Adrenal gland (tissue), 12 donors: ENCODE measurements around the gene POLR3E. TPM values are rescaled to one million over a fixed set of nuclear protein-coding genes. Genes with fewer than 3 reads are reported as not detected.

Source experiments
- DNase-seq, 7 donors: peaks; one replicate each; pipeline ENCODE4 v3.0.0-alpha.2; 2019 to 2020
- H3K27ac ChIP-seq, 5 donors: fragments of 200-600 bp; sonication (generic) in 4 of 5; 1 replicate in 3 of 5; 2 replicates in 2 of 5; pipeline versions ENCODE4 v1.5.1 to v1.8.0; 2016 to 2020; ENCODE audit warnings: mild to moderate bottlenecking in 1 of 5
- H3K27me3 ChIP-seq: fragments of 200-600 bp; 2 replicates; pipeline ENCODE4 v1.8.0; 2021
- H3K36me3 ChIP-seq, 2 donors: fragments of 200-600 bp; replicated peaks in 1 of 2; 1 replicate in 1 of 2; 2 replicates in 1 of 2; pipeline versions ENCODE4 v1.5.1 to v1.8.0; 2018 to 2022
- H3K4me1 ChIP-seq, 2 donors: fragments of 200-600 bp; replicated peaks in 1 of 2; 1 replicate in 1 of 2; 2 replicates in 1 of 2; pipeline versions ENCODE4 v1.5.1 to v1.8.0; 2018 to 2021
- H3K4me3 ChIP-seq, 4 donors: fragments of 200-600 bp; sonication (generic) in 3 of 4; one replicate each; pipeline ENCODE4 v1.5.1; 2016 to 2018
- H3K9me3 ChIP-seq, 3 donors: fragments of 200-600 bp; sonication (generic) in 1 of 3; replicated peaks in 1 of 3; 1 replicate in 2 of 3; 2 replicates in 1 of 3; pipeline versions ENCODE4 v1.5.1 to v1.8.0; 2016 to 2021
- POLR2A ChIP-seq, 2 donors: fragments of 450-650 bp; IDR thresholded peaks; one replicate each; pipeline ENCODE4 v1.6.1; 2017; ENCODE audit warnings: antibody characterized with exemption in 2 of 2, mild to moderate bottlenecking in 2 of 2, moderate library complexity in 1 of 2
- WGBS, 4 donors: extraction: QIAGEN DNeasy Blood & Tissue Kit in 2 of 4; methylation state at CpG; one replicate each; pipeline versions ENCODE4 v1.1.5 to v1.1.7; 2013 to 2017; 5-methylcytosine and 5-hydroxymethylcytosine counted together
- intact Hi-C, 2 donors: fragments of 100-400 bp; cut with DNase I; formaldehyde crosslinking; loops; one replicate each; pipeline versions ENCODE4 v1.14.1 to v1.15.0; 2022 to 2023
- polyA plus RNA-seq, 3 donors: library from polyadenylated mRNA; stranded (reverse); fragments of 200-250 nt in 2 of 3; fragments of 350-450 nt in 1 of 3; fragmentation: Illumina TruSeq in 1 of 3; extraction: RNeasy Lipid Tissue Mini Kit (QIAGEN cat#74804) in 1 of 3; gene quantifications; one replicate each; pipeline ENCODE4 v1.2.3, GENCODE V29; 2013 to 2014
- total RNA-seq, 9 donors: library from RNA; depleted of rRNA in 4 of 9; stranded (reverse); fragments of >200 nt in 4 of 9; fragments of 120-200 nt in 1 of 9; fragmentation: NEBNext Ultra II Directional in 1 of 9; extraction: Animal tissue kit (Norgen Biotek cat#: 25700) in 1 of 9; gene quantifications; one replicate each; pipeline versions ENCODE4 v1.1.0 to v1.2.4, GENCODE V29; 2013 to 2023
- TF ChIP-seq, protein P1 (sequence below), 6 experiments: fragments of 450-650 bp in 4 of 6; fragments of 200-600 bp in 2 of 6; sonication (generic) in 1 of 6; IDR thresholded peaks; 1 replicate in 5 of 6; 2 replicates in 1 of 6; pipeline versions ENCODE4 v1.5.1 to v1.8.0; 2016 to 2021; ENCODE audit warnings: antibody characterized with exemption in 6 of 6, mild to moderate bottlenecking in 2 of 6, moderate library complexity in 1 of 6
- donor health status: healthy with polysubstance abuse.
- donor health status: Bipolar disorder and iron deficiency.
- donor health status: DM: yes; HTN: yes; CAD: no.
- donor health status: DM: no; HTN: no; CAD: no.
- donor health status: DM: no; HTN: no; CAD: no.
- donor health status: DM: yes; HTN: yes; CAD: no.

The POLR3E gene
- total and polyA plus RNA-seq, 12 donors = 43.8 to 99.4 (median 51.5) TPM

GRCh38 chr16:22291020-22291419 lies 6.2 kb upstream of the POLR3E start:
- 94 to 97% (median 96%) methylated on average over 5 of the region's 5 CpGs for WGBS, 4 donors
- Histone ChIP-seq H3K4me1 (peaks cover 14 to 17% of the 10 kb centered on the region in 2 donors), H3K27me3 (no peaks in the 10 kb centered on the region), H3K36me3 (peaks cover 0 to 2% of the 10 kb centered on the region in 2 donors), H3K9me3 (no peaks in the 10 kb centered on the region), H3K27ac (no peak overlapping the region), H3K4me3 (no peak overlapping the region)
- no peak for DNase-seq
- intact Hi-C loops = loop anchor here in 1 of 2 donors (10.0 kb wide), 1 partner anchor 286 kb away; the partner anchor contains the start of genes MOSMO and PDZD9
- TF ChIP-seq POLR2A (IDR thresholded peaks at IDR 0.05) = no peak
- TF ChIP-seq, protein P1, sequence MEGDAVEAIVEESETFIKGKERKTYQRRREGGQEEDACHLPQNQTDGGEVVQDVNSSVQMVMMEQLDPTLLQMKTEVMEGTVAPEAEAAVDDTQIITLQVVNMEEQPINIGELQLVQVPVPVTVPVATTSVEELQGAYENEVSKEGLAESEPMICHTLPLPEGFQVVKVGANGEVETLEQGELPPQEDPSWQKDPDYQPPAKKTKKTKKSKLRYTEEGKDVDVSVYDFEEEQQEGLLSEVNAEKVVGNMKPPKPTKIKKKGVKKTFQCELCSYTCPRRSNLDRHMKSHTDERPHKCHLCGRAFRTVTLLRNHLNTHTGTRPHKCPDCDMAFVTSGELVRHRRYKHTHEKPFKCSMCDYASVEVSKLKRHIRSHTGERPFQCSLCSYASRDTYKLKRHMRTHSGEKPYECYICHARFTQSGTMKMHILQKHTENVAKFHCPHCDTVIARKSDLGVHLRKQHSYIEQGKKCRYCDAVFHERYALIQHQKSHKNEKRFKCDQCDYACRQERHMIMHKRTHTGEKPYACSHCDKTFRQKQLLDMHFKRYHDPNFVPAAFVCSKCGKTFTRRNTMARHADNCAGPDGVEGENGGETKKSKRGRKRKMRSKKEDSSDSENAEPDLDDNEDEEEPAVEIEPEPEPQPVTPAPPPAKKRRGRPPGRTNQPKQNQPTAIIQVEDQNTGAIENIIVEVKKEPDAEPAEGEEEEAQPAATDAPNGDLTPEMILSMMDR (IDR thresholded peaks at IDR 0.05) = no peak

DNA sequence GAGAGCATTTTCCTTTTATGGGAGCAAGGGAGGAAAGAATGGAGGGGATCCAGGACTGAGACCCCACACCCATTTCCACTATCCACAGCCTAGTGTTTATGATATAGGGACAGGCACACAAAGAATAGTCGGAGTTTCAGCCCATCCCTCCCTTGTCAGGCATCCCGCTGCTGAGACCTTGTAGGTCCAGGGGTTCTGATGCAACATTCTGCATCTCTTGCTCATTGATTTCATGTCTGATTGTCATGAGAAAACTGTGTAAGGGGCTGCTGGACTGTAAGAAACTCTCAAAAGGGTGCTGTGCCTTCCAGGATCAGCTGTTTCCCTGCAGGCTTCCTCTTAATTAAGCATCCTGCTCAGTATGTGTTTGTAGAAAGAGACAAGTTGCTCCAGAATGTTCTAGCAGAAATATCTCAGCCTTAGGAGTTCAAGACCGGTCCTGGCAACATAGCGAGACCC lies 5.3 kb upstream of the POLR3E start:
- Histone ChIP-seq H3K36me3 (no peaks in the 10 kb centered on the region), H3K4me3 (no peak overlapping the region), H3K27ac (peak overlapping the region in 2 of 5 donors; percentile 25 to 29), H3K9me3 (no peaks in the 10 kb centered on the region), H3K4me1 (peaks cover 17 to 26% of the 10 kb centered on the region in 2 donors), H3K27me3 (no peaks in the 10 kb centered on the region)
- WGBS, 4 donors = 50 to 55% (median 51%) methylated on average over 3 to 4 of the region's 4 CpGs
- TF ChIP-seq, protein P1 (IDR thresholded peaks at IDR 0.05) = no peak
- TF ChIP-seq POLR2A (IDR thresholded peaks at IDR 0.05) = no peak
- intact Hi-C loops = loop anchor here in 1 of 2 donors (10.0 kb wide), 1 partner anchor 287 kb away; the partner anchor contains the start of genes MOSMO and PDZD9
- DNase-seq = peak in 1 of 7 donors; percentile 44

DNA sequence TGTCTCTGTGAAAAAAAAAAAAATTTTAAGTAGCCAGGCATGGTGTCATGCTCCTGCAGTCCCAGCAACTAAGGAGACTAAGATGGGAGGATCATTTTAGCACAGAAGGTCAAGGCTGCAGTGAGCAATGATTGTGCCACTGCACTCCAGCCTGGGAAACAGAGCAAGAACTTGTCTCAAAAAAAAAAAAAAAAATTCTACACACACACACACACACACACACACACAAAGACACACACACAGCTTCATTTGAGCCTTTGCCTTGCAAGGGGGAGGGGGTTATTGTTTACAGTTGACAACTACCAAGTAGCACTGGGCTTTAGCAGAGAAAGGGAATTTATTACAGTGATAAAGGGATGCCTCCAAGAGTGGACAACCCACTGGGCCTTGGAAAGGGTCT lies 4.9 kb upstream of the POLR3E start:
- no peak overlapping the region for H3K4me3 ChIP-seq
- peak in 4 of 7 donors; percentile 41 to 56 (median 56) for DNase-seq
- no peak for TF ChIP-seq POLR2A (IDR thresholded peaks at IDR 0.05)
- TF ChIP-seq, protein P1 (IDR thresholded peaks at IDR 0.05) = no peak
- intact Hi-C loops = loop anchor here in 1 of 2 donors (10.0 kb wide), 1 partner anchor 288 kb away; the partner anchor contains the start of genes MOSMO and PDZD9
- H3K4me1 ChIP-seq = peaks cover 17 to 26% of the 10 kb centered on the region in 2 donors
- no peaks in the 10 kb centered on the region for H3K36me3 ChIP-seq
- H3K27ac ChIP-seq = peak overlapping the region in 2 of 5 donors; percentile 36 to 60
- H3K27me3 ChIP-seq = no peaks in the 10 kb centered on the region
- H3K9me3 ChIP-seq = no peaks in the 10 kb centered on the region

- WGBS, 4 donors = 87 to 92% (median 88%) methylated on average over 11 of the region's 11 CpGs
- Histone ChIP-seq H3K36me3 (no peaks in the 10 kb centered on the region), H3K27ac (no peak overlapping the region), H3K27me3 (no peaks in the 10 kb centered on the region), H3K9me3 (no peaks in the 10 kb centered on the region), H3K4me1 (peaks cover 17 to 26% of the 10 kb centered on the region in 2 donors), H3K4me3 (no peak overlapping the region)
- no peak for DNase-seq
- intact Hi-C loops = loop anchor here in 1 of 2 donors (10.0 kb wide), 1 partner anchor 289 kb away; the partner anchor contains the start of genes MOSMO and PDZD9
- no peak for TF ChIP-seq POLR2A (IDR thresholded peaks at IDR 0.05)
- TF ChIP-seq, protein P1 (IDR thresholded peaks at IDR 0.05) = no peak
These were observed 3.8 kb upstream of the POLR3E start for GRCh38 chr16:22293137-22294106.
